HG02571 (cell line): ENCODE results near the gene MRTFA.
A peak's percentile ranks its signal among the peaks of the same experiment; 100 is the strongest.
"Not testable (repeated sequence)": the region's sequence is repeated elsewhere in the genome, so short reads cannot be mapped to it uniquely, and the experiment has no call there.

Experiments
- ATAC-seq: cut with Tn5 transposase; IDR thresholded peaks from one replicate; pipeline ENCODE4 v1.9.1; 2021; ENCODE audit warnings: mild to moderate bottlenecking, moderate library complexity; ENCODE audit not compliant: unreplicated experiment

MRTFA gene

DNA sequence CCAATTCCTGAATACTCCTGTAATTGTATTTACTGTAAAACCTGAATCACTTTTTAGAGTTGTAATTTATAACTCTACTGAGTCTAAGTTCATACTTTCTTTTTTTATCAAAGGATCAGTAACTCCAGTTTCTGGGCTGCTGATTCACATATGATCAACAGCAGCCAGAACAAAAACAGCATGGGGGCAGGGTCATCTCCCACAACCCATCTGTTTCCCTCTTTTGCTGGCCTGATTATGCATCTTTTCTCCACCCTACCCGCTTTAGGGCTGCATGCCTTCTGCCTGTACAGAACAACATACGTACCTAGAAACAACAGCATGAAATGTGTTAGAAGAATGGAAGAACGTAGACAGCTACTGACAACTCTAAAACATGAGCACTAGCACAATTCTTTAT lies 76.0 kb downstream of the MRTFA start:
- no peak for ATAC-seq

DNA sequence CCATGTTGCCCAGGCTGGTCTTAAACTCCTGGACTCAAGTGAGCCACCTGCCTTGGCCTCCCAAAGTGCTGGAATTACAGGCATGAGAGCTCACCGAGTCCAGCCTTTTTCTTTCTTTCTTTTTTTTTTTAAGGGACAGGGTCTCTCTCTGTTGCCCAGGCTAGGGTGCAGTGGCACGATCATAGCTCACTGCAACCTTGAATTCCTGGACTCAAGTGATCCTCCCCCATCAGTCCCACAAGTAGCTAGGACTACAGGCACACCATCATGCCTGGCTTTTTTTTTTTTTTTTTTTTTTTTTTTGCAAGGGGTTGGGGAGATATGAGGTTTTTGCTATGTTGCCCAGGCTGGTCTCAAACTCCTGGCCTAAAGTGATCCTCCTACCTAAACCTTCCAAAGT lies 78.5 kb downstream of the MRTFA start:
- no peak for ATAC-seq

DNA sequence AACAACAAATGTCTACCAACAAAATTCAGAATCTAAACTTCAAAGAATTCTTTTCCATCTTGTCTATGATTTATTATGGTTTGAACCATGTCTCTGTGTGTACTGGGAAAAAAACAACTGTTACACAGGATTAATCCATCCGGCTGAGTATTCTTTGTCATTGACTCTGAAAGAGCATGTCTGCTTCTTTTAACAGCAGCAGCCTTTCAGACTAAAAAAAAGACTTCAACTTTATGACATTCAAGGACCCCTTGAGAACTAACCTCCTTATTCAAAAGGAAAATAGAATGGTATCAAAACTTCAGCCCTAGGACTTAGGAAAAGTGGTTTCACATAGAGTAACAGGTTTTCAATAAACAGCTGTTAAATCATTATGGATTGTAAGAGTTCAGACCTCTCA lies 79.9 kb downstream of the MRTFA start:
- ATAC-seq = no peak

GRCh38 chr22:40554023-40554422 lies 82.5 kb downstream of the MRTFA start:
- not testable (repeated sequence) for ATAC-seq

GRCh38 chr22:40553014-40553554 lies 83.4 kb downstream of the MRTFA start:
- no peak for ATAC-seq

DNA sequence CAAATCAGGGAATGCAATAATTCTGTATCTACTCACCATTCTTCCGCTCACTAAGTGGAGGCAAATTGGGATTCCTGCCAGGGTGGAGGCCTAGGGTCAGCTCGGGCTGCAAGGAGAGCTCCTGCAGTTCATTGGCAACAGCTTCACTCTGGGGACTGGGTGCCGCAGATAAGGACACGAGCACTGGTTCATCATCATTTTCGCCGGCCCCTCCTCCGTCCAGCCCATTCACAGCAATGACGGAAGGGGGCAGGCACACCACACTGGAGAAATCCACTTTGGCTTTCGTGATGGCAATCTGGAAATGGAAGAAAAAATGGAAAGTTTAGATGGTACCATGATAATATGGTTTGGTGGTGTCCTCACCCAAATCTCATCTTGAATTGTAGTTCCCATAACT lies 84.4 kb downstream of the MRTFA start:
- ATAC-seq = no peak

GRCh38 chr22:40547729-40548143 lies 88.8 kb downstream of the MRTFA start:
- ATAC-seq = no peak

- ATAC-seq = no peak
Measured at GRCh38 chr22:40544758-40545157, 91.8 kb downstream of the MRTFA start.

DNA sequence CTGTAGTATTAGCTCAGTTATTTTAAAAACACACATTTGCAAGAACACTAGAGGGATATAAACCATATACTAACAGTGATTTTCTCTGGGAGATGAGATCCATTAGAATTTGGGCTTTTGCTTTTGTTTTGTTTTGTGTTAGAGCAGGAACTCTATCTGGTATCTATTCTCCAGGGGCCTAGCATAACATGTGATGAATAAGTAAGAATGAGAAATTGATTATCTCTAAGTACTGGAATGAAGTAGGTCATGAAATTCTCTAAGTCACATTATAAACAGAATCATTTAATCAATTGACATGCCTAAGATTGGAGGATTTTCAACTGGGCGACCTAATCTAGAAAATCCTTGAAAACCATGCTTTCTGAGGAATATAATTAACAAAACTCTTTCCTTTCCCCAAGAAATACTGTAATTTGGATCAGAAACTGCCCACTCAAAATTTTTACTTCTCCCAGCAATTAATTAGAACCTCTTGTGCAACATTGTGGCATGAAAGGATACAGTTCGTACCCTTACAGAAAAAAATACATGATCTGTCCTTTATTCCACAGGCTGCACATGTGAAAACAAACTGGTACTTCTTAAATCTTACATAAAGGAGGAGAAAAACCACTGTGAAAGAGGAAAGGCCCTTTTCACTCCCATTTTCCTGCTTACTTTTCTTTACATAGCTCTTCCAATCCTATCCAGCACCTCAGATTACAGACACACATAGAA lies 93.5 kb downstream of the MRTFA start:
- ATAC-seq = no peak

GRCh38 chr22:40541300-40541699 lies 95.2 kb downstream of the MRTFA start:
- no peak for ATAC-seq

DNA sequence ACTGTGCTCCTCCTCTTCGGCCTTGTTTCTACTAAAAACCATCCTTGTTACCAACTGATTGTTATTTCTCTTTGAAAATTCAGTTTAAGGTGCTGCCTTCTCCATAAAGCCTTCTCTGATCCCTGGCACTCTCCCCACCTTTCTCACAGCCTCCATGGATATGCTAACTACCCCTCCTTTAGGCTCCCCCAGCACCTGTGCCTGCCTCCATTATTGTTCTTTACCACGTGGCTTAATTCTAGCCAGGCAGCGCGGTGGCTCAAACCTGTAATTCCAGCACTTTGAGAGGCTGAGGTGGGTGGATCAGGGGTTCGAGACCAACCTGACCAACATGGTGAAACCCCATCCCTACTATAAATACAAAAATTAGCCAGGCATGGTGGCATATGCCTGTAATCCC lies 96.3 kb downstream of the MRTFA start:
- no peak for ATAC-seq

DNA sequence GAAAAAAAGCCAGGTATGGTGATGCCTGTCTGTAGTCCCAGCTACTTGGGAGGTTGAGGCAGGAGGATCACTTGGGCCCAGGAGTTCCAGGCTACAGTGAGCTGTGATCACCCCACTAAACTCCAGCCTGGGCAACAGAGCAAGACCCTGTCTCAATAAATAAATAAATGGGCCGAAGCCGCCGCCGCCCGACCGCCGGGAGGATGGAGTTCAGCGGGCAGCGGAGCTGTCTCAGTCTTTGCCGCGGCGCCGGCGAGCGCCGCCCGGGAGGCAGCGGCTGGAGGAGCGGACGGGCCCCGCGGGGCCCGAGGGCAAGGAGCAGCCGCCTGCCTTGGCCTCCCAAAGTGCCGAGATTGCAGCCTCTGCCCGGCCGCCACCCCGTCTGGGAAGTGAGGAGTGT lies 100.4 kb downstream of the MRTFA start:
- ATAC-seq = not testable (repeated sequence)

DNA sequence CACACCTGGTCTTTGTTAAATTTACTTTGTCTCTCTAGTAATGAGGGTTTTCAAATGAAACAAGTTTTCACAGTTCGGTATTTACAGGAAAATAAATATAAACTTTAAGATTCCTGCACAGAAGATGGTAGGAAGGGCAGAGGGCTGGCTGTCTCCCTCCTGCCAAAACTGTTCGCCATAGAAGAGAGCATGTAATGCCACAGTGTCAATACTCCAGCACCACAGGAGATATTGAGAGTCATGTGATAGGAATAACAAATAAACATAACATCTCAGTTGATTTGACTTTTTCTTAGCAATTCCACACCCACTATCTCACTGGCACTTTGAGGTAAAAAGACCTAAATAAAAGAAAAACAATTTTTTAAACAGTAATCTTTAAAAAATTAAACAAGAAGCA lies 100.9 kb downstream of the MRTFA start:
- ATAC-seq = no peak

GRCh38 chr22:40535189-40535512 lies 101.4 kb downstream of the MRTFA start:
- no peak for ATAC-seq

GRCh38 chr22:40534379-40535188 lies 101.9 kb downstream of the MRTFA start:
- ATAC-seq = no peak

GRCh38 chr22:40533712-40534378 lies 102.7 kb downstream of the MRTFA start:
- ATAC-seq = peak; percentile 58

DNA sequence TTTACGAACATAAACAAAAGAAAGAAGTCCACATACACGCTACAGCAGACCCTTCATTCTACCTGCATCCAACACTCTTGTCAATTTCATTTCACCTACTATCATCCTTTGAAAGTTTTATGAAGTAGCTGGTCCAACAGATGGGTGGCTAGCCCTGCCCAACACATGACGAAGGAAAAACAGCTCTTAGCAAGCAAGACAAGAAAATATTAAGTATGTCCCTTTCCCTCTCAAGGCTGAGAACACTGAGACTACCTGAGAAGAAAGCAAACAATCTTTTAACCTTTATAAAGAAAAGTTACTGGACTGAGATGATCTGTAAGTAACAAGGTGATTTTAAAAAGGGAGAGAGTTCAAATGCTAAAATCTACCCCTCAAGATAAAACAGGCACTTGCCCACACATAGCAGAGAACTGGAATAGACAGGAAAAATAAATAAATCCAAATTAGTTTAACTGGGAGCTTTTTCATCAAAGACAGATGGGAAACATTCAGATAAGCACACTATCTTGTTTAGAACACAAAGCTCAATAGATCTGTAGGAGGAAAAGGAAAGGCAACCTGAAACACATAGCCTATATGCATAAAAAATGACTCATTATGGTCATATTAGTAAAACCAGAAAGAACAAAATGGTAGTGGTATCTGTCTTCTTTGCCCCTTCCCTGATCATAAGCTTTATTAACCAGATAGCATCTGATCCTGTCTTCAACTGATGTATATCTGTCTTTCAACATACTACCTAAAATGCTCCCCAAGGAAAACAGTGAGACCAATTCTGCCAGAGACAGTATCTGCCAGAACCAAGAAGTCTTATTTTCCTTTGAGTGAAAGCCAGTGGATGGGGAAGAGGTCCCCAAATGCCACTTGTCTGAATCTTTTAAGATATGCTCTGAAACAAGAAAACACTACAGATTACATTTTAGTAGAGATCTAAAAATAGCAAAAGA lies 104.3 kb downstream of the MRTFA start:
- no peak for ATAC-seq

DNA sequence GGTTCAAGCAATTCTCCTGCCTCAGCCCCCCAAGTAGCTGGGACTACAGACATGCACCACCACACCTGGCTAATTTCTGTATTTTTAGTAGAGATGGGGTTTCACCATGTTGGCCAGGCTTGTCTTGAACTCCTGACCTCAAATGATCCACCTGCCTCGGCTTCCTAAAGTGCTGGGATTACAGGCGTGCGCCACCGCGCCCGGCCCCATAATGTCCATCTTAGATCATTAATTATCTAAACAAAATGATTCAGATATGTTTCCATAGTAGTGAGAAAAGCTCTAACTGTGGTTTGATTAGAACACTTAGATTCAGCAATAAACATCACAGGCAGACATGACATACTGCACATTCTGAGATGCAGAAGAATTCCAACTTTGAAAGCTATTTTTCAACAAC lies 106.1 kb downstream of the MRTFA start:
- not testable (repeated sequence) for ATAC-seq

DNA sequence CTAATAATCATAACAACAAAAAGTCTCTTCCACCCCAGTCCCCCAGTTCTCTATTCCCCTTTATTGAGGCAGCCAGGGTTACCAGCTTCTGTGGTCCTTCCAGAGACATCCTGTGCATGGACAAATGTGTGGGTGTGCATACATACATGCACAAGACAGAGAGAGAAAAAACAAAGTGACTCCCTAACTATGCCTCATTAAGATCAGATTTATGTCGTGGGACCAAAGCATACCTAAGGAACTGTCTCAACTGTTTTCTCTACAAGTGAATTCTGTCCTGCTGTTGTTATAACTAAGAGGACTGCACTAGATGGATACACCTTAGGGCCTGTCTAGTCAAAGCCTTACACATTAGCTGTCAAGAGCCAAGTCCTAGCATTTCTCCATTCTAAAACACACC lies 106.7 kb downstream of the MRTFA start:
- no peak for ATAC-seq

DNA sequence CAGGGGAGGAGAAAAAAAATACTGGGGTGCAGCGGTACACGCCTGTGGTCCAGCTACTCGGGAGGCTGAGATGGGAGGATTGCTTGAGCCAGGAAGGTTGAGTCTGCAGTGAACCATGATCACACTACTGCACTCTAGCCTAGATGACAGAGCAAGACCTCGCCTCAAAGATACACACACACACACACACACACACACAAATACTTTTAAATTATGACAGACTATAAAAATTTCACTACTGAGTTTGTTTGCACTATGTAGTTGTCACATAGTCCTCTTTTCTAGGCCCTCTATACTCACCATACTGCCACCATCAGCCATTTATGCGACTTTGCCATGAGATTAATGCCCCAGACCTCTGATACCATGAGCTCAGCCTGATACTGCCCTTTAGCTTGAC lies 109.6 kb downstream of the MRTFA start:
- no peak for ATAC-seq
